Stimulated activated CD4-positive, alpha-beta T cell treated with anti-CD3 and anti-CD28 coated beads, Interleukin-12 subunit alpha, Interleukin-12 subunit beta, amount 100 ng/mL, for 4 hours (primary cell): ENCODE data around the gene PDIA5.

Experiments used
- DNase-seq: peaks from one replicate; pipeline ENCODE4 v3.0.0-alpha.2; 2020

PDIA5 gene

GRCh38 chr3:123066896-123067688 is at the start of gene PDIA5:
Gene PDIA5 (plus strand): TSS chr3:123067025. CDS start chr3:123067165, 140 bp downstream.
- DNase-seq, result peak; percentile 80

GRCh38 chr3:123018683-123019082 is 48.1 kb upstream of the PDIA5 start:
- no peak for DNase-seq

GRCh38 chr3:123019161-123019560 is 47.7 kb upstream of the PDIA5 start:
- DNase-seq, result no peak

GRCh38 chr3:123019591-123019990 is 47.2 kb upstream of the PDIA5 start:
- no peak for DNase-seq

- no peak for DNase-seq
Measured at GRCh38 chr3:123020709-123021108, 46.1 kb upstream of the PDIA5 start.

- no peak for DNase-seq
Measured at GRCh38 chr3:123021388-123021787, 45.4 kb upstream of the PDIA5 start.

GRCh38 chr3:123021996-123022510 is 44.8 kb upstream of the PDIA5 start:
- DNase-seq, result no peak

- DNase-seq, result no peak
Measured at GRCh38 chr3:123024056-123024455, 42.8 kb upstream of the PDIA5 start.

GRCh38 chr3:123025642-123026521 is 40.9 kb upstream of the PDIA5 start:
- no peak for DNase-seq

GRCh38 chr3:123026565-123027291 is 40.1 kb upstream of the PDIA5 start:
- no peak for DNase-seq

GRCh38 chr3:123027292-123028232 is 39.3 kb upstream of the PDIA5 start, which contains the start of gene SEMA5B:
Gene SEMA5B (minus strand): TSS chr3:123027763. CDS start chr3:122961263, 66,500 bp downstream.
- peak; percentile 29 for DNase-seq

GRCh38 chr3:123028233-123028828 is 38.5 kb upstream of the PDIA5 start:
- peak; percentile 4 for DNase-seq

- DNase-seq, result no peak
Measured at GRCh38 chr3:123031051-123031450, 35.8 kb upstream of the PDIA5 start.

- no peak for DNase-seq
Measured at GRCh38 chr3:123032057-123032456, 34.8 kb upstream of the PDIA5 start.

- no peak for DNase-seq
Measured at GRCh38 chr3:123034120-123034519, 32.7 kb upstream of the PDIA5 start.

GRCh38 chr3:123034996-123035395 is 31.8 kb upstream of the PDIA5 start:
- no peak for DNase-seq

GRCh38 chr3:123036352-123037014 is 30.3 kb upstream of the PDIA5 start:
- no peak for DNase-seq

GRCh38 chr3:123037015-123037375 is 29.8 kb upstream of the PDIA5 start:
- DNase-seq, result no peak

GRCh38 chr3:123038751-123039150 is 28.1 kb upstream of the PDIA5 start:
- no peak for DNase-seq

GRCh38 chr3:123039178-123039577 is 27.6 kb upstream of the PDIA5 start:
- DNase-seq, result no peak

GRCh38 chr3:123042413-123042812 is 24.4 kb upstream of the PDIA5 start:
- no peak for DNase-seq
